Parathyroid adenoma (tissue), 2 donors: ENCODE results near the gene DYNLT1.
"Not testable (repeated sequence)": the region's sequence is repeated elsewhere in the genome, so short reads cannot be mapped to it uniquely, and the experiment has no call there.

Source experiments
- H2AFZ ChIP-seq: fragments of 300-600 bp; sonication (generic); one replicate; pipeline ENCODE4 v1.7.0; 2017; ENCODE audit warnings: antibody characterized with exemption, mild to moderate bottlenecking
- H3K27ac ChIP-seq: fragments of 300-600 bp; sonication (generic); one replicate; pipeline ENCODE4 v1.7.0; 2017
- H3K27me3 ChIP-seq: fragments of 300-600 bp; sonication (generic); one replicate; pipeline ENCODE4 v1.7.0; 2017; ENCODE audit warnings: low read length; ENCODE audit not compliant: control insufficient read depth, insufficient read depth
- H3K36me3 ChIP-seq: fragments of 300-600 bp; sonication (generic); one replicate; pipeline ENCODE4 v1.7.0; 2017; ENCODE audit warnings: low read length; ENCODE audit not compliant: control insufficient read depth, insufficient read depth
- H3K4me1 ChIP-seq: fragments of 300-600 bp; sonication (generic); one replicate; pipeline ENCODE4 v1.7.0; 2017; ENCODE audit warnings: control low read depth
- H3K4me2 ChIP-seq: fragments of 300-600 bp; sonication (generic); one replicate; pipeline ENCODE4 v1.7.0; 2017; ENCODE audit warnings: low read length
- H3K4me3 ChIP-seq: fragments of 300-600 bp; sonication (generic); one replicate; pipeline ENCODE4 v1.7.0; 2017; ENCODE audit warnings: low read depth, low read length
- H3K79me2 ChIP-seq: fragments of 300-600 bp; sonication (generic); one replicate; pipeline ENCODE4 v1.7.0; 2017; ENCODE audit warnings: control low read depth
- H3K9ac ChIP-seq: fragments of 300-600 bp; sonication (generic); one replicate; pipeline ENCODE4 v1.7.0; 2017; ENCODE audit warnings: mild to moderate bottlenecking
- H3K9me3 ChIP-seq: fragments of 300-600 bp; sonication (generic); one replicate; pipeline ENCODE4 v1.7.0; 2017; ENCODE audit warnings: low read length; ENCODE audit not compliant: control insufficient read depth
- TF ChIP-seq, protein P1 (sequence below): fragments of 300-600 bp; sonication (generic); IDR thresholded peaks from one replicate; pipeline ENCODE4 v1.7.0; 2017; ENCODE audit warnings: antibody characterized with exemption, mild to moderate bottlenecking
- donor health status: primary hyperparathyroidism.

The DYNLT1 gene

DNA sequence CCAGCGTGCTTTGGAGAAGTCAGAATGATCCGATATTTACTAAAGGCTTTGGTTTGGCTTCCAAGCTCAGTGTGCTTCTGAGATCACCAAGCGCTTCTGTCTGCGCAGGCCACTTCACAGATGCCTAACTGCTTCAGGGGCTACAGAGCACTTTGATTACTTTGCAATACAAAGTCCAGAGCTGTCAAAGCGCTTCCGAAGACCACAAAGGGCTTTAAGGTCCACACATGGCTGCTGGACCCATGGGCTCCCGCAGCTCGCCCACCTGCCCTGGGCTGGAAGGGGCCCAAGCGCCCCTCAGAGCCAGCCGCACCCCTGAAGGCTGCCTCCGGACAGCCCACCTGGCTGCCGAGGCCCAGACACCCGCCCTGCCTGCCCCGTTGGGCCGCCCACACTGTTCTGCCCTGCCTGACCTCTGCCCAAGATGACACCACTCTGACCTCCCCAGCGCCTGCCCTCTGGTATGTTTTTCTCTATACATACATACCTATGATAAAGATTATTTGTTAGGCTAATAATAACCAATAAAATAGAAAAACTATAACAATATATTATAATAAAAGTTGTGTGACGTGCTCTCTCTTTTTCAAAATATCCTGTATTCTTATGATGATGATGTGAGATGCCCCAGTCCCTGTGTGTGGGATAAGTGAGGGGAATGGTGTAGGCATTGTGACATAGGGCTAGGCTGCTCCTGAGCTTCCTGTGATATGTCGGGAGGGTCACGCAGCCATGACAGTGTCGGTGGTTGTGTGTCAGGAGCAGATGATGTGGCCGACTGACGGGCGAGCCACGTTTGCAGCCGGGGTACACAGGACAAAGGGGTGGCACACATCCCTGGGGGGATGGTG lies 22.6 kb downstream of the DYNLT1 start:
- no peaks in the 10 kb centered on the region for H3K36me3 ChIP-seq
- no peaks in the 10 kb centered on the region for H3K9me3 ChIP-seq
- TF ChIP-seq, protein P1, sequence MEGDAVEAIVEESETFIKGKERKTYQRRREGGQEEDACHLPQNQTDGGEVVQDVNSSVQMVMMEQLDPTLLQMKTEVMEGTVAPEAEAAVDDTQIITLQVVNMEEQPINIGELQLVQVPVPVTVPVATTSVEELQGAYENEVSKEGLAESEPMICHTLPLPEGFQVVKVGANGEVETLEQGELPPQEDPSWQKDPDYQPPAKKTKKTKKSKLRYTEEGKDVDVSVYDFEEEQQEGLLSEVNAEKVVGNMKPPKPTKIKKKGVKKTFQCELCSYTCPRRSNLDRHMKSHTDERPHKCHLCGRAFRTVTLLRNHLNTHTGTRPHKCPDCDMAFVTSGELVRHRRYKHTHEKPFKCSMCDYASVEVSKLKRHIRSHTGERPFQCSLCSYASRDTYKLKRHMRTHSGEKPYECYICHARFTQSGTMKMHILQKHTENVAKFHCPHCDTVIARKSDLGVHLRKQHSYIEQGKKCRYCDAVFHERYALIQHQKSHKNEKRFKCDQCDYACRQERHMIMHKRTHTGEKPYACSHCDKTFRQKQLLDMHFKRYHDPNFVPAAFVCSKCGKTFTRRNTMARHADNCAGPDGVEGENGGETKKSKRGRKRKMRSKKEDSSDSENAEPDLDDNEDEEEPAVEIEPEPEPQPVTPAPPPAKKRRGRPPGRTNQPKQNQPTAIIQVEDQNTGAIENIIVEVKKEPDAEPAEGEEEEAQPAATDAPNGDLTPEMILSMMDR = no peak
- no peak overlapping the region for H3K4me3 ChIP-seq
- H3K27me3 ChIP-seq = no peaks in the 10 kb centered on the region
- H3K79me2 ChIP-seq = peaks cover 5% of the 10 kb centered on the region
- no peak overlapping the region for H3K4me2 ChIP-seq
- H3K27ac ChIP-seq = no peak overlapping the region
- no peak overlapping the region for H2AFZ ChIP-seq
- no peaks in the 10 kb centered on the region for H3K4me1 ChIP-seq
- H3K9ac ChIP-seq = no peak overlapping the region

GRCh38 chr6:158620963-158621693 lies 23.4 kb downstream of the DYNLT1 start:
- TF ChIP-seq, protein P1 = no peak
- no peak overlapping the region for H3K4me3 ChIP-seq
- no peaks in the 10 kb centered on the region for H3K36me3 ChIP-seq
- H3K79me2 ChIP-seq = peaks cover 5% of the 10 kb centered on the region
- H2AFZ ChIP-seq = no peak overlapping the region
- no peaks in the 10 kb centered on the region for H3K4me1 ChIP-seq
- H3K4me2 ChIP-seq = no peak overlapping the region
- no peak overlapping the region for H3K9ac ChIP-seq
- no peaks in the 10 kb centered on the region for H3K27me3 ChIP-seq
- H3K27ac ChIP-seq = no peak overlapping the region
- H3K9me3 ChIP-seq = no peaks in the 10 kb centered on the region

DNA sequence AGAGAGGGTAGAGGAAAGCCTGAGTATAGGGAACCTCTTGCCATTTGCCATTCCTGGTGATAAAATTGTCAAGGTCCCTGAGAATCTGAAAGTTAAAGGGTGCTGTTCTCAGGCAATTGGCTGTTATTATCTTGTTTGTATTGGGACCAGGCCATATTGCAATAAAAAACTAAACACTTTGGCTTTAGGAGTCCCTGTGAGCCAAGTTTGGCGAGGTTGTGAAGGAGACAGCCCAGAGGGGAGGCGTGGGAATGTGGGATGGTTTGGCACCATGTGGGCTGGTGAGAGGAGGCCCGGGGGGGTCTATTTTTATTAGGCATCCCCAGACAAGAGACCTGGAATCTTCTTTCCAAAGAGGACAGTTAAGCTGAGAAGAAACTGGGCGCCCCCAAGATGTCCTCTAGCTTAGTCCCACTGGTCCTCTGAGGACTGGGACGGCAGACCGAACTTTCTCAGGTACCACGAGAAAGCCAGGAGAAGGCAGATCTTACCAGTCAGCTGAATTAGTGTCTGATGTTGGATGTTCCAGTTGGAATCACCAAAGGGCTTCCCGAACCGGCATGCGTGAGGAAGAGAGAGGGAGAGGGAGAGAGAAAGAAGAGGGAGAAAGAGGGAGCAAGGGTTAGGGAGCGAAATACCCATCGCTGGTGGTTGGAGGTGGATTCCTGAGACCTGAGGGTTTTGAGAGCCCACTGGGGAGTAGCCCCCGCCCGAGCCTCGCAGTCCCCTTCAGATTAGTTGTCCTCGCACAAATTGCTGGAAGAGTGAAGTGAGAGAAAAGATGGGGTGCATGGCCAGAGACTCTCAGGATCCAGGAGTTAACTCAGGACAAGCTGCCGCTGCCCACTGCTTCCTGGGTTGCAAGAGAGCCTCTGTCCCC lies 24.4 kb downstream of the DYNLT1 start:
- TF ChIP-seq, protein P1 = no peak
- Histone ChIP-seq H3K79me2 (peaks cover 5% of the 10 kb centered on the region), H3K36me3 (no peaks in the 10 kb centered on the region), H3K27me3 (no peaks in the 10 kb centered on the region), H2AFZ (no peak overlapping the region), H3K27ac (no peak overlapping the region), H3K4me1 (no peaks in the 10 kb centered on the region), H3K4me2 (no peak overlapping the region), H3K9me3 (no peaks in the 10 kb centered on the region), H3K4me3 (no peak overlapping the region), H3K9ac (no peak overlapping the region)

GRCh38 chr6:158618289-158618688 lies 26.3 kb downstream of the DYNLT1 start:
- not testable (repeated sequence) for H2AFZ ChIP-seq, H3K27ac ChIP-seq, H3K4me2 ChIP-seq, H3K27me3 ChIP-seq, H3K4me1 ChIP-seq, H3K36me3 ChIP-seq, H3K9me3 ChIP-seq, H3K9ac ChIP-seq, H3K79me2 ChIP-seq, H3K4me3 ChIP-seq

- not testable (repeated sequence) for H2AFZ ChIP-seq, H3K4me1 ChIP-seq, H3K27ac ChIP-seq, H3K9ac ChIP-seq, H3K79me2 ChIP-seq, H3K4me2 ChIP-seq, H3K36me3 ChIP-seq, H3K27me3 ChIP-seq, H3K4me3 ChIP-seq, H3K9me3 ChIP-seq
Measured at GRCh38 chr6:158614606-158615005, 29.9 kb downstream of the DYNLT1 start.
